ENCODE data around the gene BAG1. TPM values are rescaled to one million over a fixed set of nuclear protein-coding genes. Genes with fewer than 3 reads are reported as not detected.

The BAG1 gene
- 40.8 and 48.3 TPM in 2 replicates for total RNA-seq

GRCh38 chr9:33264473-33265177, at the start of gene BAG1, which contains the start of gene CHMP5:
TSS of gene BAG1 (minus strand) at chr9:33264708.
TSS of gene CHMP5 (plus strand) at chr9:33265049. CDS start at chr9:33265079, 30 bp downstream.

GRCh38 chr9:33290247-33291030, 25.9 kb upstream of the BAG1 start, which contains the start of gene NFX1:
TSS of gene NFX1 (plus strand) at chr9:33290516. CDS start at chr9:33290573, 57 bp downstream.

GRCh38 chr9:33239921-33240320, 24.6 kb downstream of the BAG1 start, which contains the start of gene SPINK4:
TSS of gene SPINK4 (plus strand) at chr9:33240167. CDS start at chr9:33240209, 42 bp downstream.

Other genes with a start within 250 kb of the BAG1 start
- gene DNAJA1, start 239.4 kb downstream of the BAG1 start, total RNA-seq: 97.5 and 205 TPM in 2 replicates
- 23.8 and 33.7 TPM in 2 replicates for gene SMU1, start 188.0 kb downstream of the BAG1 start, total RNA-seq
- gene B4GALT1, start 97.4 kb downstream of the BAG1 start, total RNA-seq: 7.8 and 29.1 TPM in 2 replicates
- not detected in 2 replicates for gene SPINK4, start 24.5 kb downstream of the BAG1 start, total RNA-seq
- gene CHMP5, start 341 bp upstream of the BAG1 start, total RNA-seq: 79.0 and 126 TPM in 2 replicates
- gene NFX1, start 25.8 kb upstream of the BAG1 start, total RNA-seq: 8.1 and 22.8 TPM in 2 replicates
- 0.16 TPM in 1 of 2 replicates, not detected in the other for gene AQP7, start 137.9 kb upstream of the BAG1 start, total RNA-seq
- 0.57 and 1.3 TPM in 2 replicates for gene AQP3, start 182.9 kb upstream of the BAG1 start, total RNA-seq
- gene NOL6, start 209.2 kb upstream of the BAG1 start, total RNA-seq: 9.4 and 30.8 TPM in 2 replicates